Spleen (tissue), 11 donors: Measurements from ENCODE around the gene PVALB. TPM values are rescaled to one million over a fixed set of nuclear protein-coding genes. Genes with fewer than 3 reads are reported as not detected.

Experiments used
- DNase-seq: peaks from one replicate; pipeline ENCODE4 v3.0.0-alpha.2; 2020
- H3K27ac ChIP-seq, 8 donors: fragments of 200-600 bp; sonication (generic) in 7 of 8; 1 replicate in 4 of 8; 2 replicates in 4 of 8; pipeline versions ENCODE4 v1.5.0 to v1.8.0; 2016 to 2021; ENCODE audit warnings: inconsistent platforms in 4 of 8, mild to moderate bottlenecking in 4 of 8, moderate library complexity in 1 of 8
- H3K27me3 ChIP-seq, 7 donors: fragments of 200-600 bp; sonication (generic) in 6 of 7; replicated peaks in 1 of 7; 1 replicate in 4 of 7; 2 replicates in 3 of 7; pipeline versions ENCODE4 v1.5.0 to v1.8.0; 2016 to 2021; ENCODE audit warnings: inconsistent platforms in 3 of 7, mild to moderate bottlenecking in 1 of 7
- H3K36me3 ChIP-seq, 6 donors: fragments of 200-600 bp; sonication (generic) in 5 of 6; 1 replicate in 4 of 6; 2 replicates in 2 of 6; pipeline versions ENCODE4 v1.5.0 to v1.8.0; 2016 to 2021; ENCODE audit warnings: inconsistent platforms in 2 of 6
- H3K4me1 ChIP-seq, 6 donors: fragments of 200-600 bp; sonication (generic) in 5 of 6; 1 replicate in 3 of 6; 2 replicates in 3 of 6; pipeline versions ENCODE4 v1.5.0 to v1.8.0; 2016 to 2021; ENCODE audit warnings: inconsistent platforms in 3 of 6
- H3K4me3 ChIP-seq, 8 donors: fragments of 200-600 bp; sonication (generic) in 7 of 8; 1 replicate in 4 of 8; 2 replicates in 4 of 8; pipeline versions ENCODE4 v1.5.0 to v1.8.0; 2016 to 2021; ENCODE audit warnings: inconsistent platforms in 4 of 8, mild to moderate bottlenecking in 4 of 8, moderate library complexity in 2 of 8
- H3K9me3 ChIP-seq, 8 donors: fragments of 200-600 bp; sonication (generic) in 7 of 8; 1 replicate in 4 of 8; 2 replicates in 4 of 8; pipeline versions ENCODE4 v1.5.0 to v1.8.0; 2016 to 2021; ENCODE audit warnings: inconsistent platforms in 4 of 8
- CTCF ChIP-seq, 11 experiments: fragments of 200-600 bp in 7 of 11; fragments of 450-650 bp in 4 of 11; sonication (generic) in 4 of 11; IDR thresholded peaks in 8 of 11; conservative IDR thresholded peaks in 3 of 11; 1 replicate in 7 of 11; 2 replicates in 4 of 11; pipeline versions ENCODE4 v1.4.0 to v1.8.0; 2016 to 2021; ENCODE audit warnings: antibody characterized with exemption in 11 of 11, inconsistent platforms in 4 of 11, mild to moderate bottlenecking in 1 of 11
- POLR2A ChIP-seq, 3 donors: fragments of 450-650 bp; IDR thresholded peaks; one replicate each; pipeline ENCODE4 v1.5.1; 2017; ENCODE audit warnings: antibody characterized with exemption in 3 of 3, mild to moderate bottlenecking in 1 of 3
- POLR2AphosphoS5 ChIP-seq, 3 donors: sonication (generic); formaldehyde crosslinking; IDR thresholded peaks; one replicate each; pipeline ENCODE4 v1.5.1; 2017; ENCODE audit warnings: antibody characterized with exemption in 3 of 3
- WGBS, 5 donors: extraction: QIAGEN DNeasy Blood & Tissue Kit in 3 of 5; methylation state at CpG; one replicate each; pipeline versions ENCODE4 v1.1.5 to v1.1.7; 2013 to 2018; 5-methylcytosine and 5-hydroxymethylcytosine counted together
- intact Hi-C: fragments of 100-400 bp; cut with DNase I; formaldehyde crosslinking; loops from one replicate; pipeline ENCODE4 v1.15.0; 2023; ENCODE audit warnings: low total_unique reads
- polyA plus RNA-seq, 3 donors: library from polyadenylated mRNA; stranded (reverse); fragments of 200-250 nt; gene quantifications; one replicate each; pipeline ENCODE4 v1.2.1, GENCODE V29; 2013
- total RNA-seq, 7 donors: library from RNA; depleted of rRNA in 3 of 7; stranded (reverse); fragments of >200 nt in 3 of 7; fragmentation: NEBNext Ultra II Directional in 4 of 7; extraction: Animal tissue kit (Norgen Biotek cat#: 25700) in 4 of 7; gene quantifications; one replicate each; pipeline versions ENCODE4 v1.1.0 to v1.2.1, GENCODE V29; 2016 to 2021
- donor health status: healthy with polysubstance abuse.
- donor health status: DM: no; HTN: no; CAD: no; lungs with moderate emphysema.
- donor health status: DM: no; HTN: no; CAD: no.
- donor health status: Bipolar disorder and iron deficiency.
- donor health status: healthy.
- donor health status: DM: no; HTN: no; CAD: no.
- donor health status: DM: yes; HTN: yes; CAD: no.

The PVALB gene
- total and polyA plus RNA-seq, 10 donors, result 0.52 to 3.2 (median 1.00) TPM; not detected in 2

- H3K27me3 ChIP-seq, result no peaks in the 10 kb centered on the region
- peaks cover 0 to 48% (median 16%) of the 10 kb centered on the region in 6 donors for H3K36me3 ChIP-seq
- TF ChIP-seq POLR2A (IDR thresholded peaks at IDR 0.05), result no peak
- H3K9me3 ChIP-seq, result no peaks in the 10 kb centered on the region
- no peak overlapping the region for H3K27ac ChIP-seq
- peaks cover 0 to 27% (median 12%) of the 10 kb centered on the region in 6 donors for H3K4me1 ChIP-seq
- peak; percentile 12 for DNase-seq
- H3K4me3 ChIP-seq, result no peak overlapping the region
- intact Hi-C loops, result loop anchor here (5.0 to 10.0 kb wide), 2 partner anchors 82 to 225 kb away; no protein-coding TSS in a partner anchor
- 60 to 67% (median 65%) methylated on average over 23 of the region's 23 CpGs for WGBS, 5 donors
Observed at GRCh38 chr22:36769541-36770512, 47.0 kb downstream of the PVALB start.

GRCh38 chr22:36768616-36769015 lies 48.2 kb downstream of the PVALB start:
- no peak overlapping the region for H3K4me3 ChIP-seq
- H3K36me3 ChIP-seq, result peaks cover 0 to 58% (median 16%) of the 10 kb centered on the region in 6 donors
- no peak for TF ChIP-seq POLR2A (IDR thresholded peaks at IDR 0.05)
- no peak for TF ChIP-seq POLR2AphosphoS5 (IDR thresholded peaks at IDR 0.05)
- TF ChIP-seq CTCF (IDR thresholded peaks at IDR 0.05 in 8 of 11, conservative IDR thresholded peaks at IDR 0.05 in 3 of 11), result no peak
- H3K27me3 ChIP-seq, result no peaks in the 10 kb centered on the region
- intact Hi-C loops, result loop anchor here (5.0 to 10.0 kb wide), 2 partner anchors 84 to 224 kb away; no protein-coding TSS in a partner anchor
- H3K4me1 ChIP-seq, result peaks cover 0 to 17% (median 5%) of the 10 kb centered on the region in 6 donors
- no peak for DNase-seq
- H3K27ac ChIP-seq, result no peak overlapping the region
- WGBS, 5 donors, result 94 to 97% (median 95%) methylated on average over 13 of the region's 13 CpGs
- no peaks in the 10 kb centered on the region for H3K9me3 ChIP-seq

DNA sequence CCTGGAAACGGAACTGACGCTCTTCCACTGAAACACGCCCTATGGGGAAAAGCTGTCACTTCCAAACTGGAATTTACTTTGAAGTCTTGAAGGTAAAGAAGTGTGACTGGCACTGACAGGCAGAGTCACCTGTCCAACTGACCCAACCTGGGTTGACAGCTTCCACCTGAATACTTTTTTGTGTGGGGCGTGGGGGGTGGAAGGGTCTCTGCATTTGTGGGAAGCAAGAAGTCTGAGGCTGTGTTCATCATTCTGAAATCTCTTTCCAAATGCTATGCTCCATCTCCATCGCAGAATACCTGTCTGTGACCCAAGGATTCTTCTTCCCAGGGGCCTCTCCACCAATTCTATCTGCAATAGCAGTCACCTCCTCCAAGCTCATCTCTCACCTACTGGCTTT lies 48.7 kb downstream of the PVALB start:
- TF ChIP-seq CTCF (IDR thresholded peaks at IDR 0.05 in 8 of 11, conservative IDR thresholded peaks at IDR 0.05 in 3 of 11) (no peak), POLR2A (IDR thresholded peaks at IDR 0.05) (no peak), POLR2AphosphoS5 (IDR thresholded peaks at IDR 0.05) (no peak)
- WGBS, 5 donors, result 84 to 95% (median 93%) methylated on average over 5 of the region's 5 CpGs
- peaks cover 0 to 63% (median 17%) of the 10 kb centered on the region in 6 donors for H3K36me3 ChIP-seq

DNA sequence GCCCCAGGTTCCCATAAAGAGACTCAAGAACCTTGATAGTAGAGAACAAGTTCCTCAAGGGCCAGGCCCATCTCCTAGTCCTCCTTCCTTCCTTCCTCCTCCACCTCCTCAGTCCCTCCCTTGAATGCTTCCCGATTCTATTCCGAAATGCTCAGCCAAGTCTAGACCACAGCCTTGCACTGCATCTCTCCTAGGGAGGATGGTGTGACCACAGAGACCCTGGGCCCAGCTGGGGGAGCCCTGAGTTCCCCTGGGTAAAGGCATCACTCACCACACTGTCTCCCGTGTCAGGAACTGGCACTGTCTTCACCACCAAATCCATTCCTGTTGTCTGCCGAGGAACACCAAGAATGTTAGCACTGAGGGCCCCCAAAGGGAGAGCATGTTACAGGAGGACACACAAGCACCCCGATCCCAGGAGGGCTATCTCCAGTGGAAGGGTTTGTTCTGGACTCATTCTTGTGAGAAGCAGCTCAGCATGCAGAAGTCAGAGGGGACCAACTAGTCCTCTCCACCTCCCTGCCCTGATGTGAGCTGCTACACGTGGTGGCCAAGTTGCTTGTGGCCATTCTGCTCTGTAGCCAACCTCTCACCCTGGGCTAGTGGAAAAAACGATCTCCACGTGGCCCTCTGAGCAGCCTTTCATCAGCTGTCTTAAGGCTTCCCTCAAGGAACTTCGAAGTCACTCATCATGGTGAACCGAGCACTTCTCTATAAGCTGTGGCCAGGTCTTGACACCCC lies 49.6 kb downstream of the PVALB start:
- DNase-seq, result no peak
- no peaks in the 10 kb centered on the region for H3K9me3 ChIP-seq
- peaks cover 0 to 67% (median 20%) of the 10 kb centered on the region in 6 donors for H3K36me3 ChIP-seq
- intact Hi-C loops, result loop anchor here (5.0 to 10.0 kb wide), 2 partner anchors 85 to 222 kb away; no protein-coding TSS in a partner anchor
- 85 to 92% (median 91%) methylated on average over 8 to 10 of the region's 10 CpGs for WGBS, 5 donors
- TF ChIP-seq POLR2AphosphoS5 (IDR thresholded peaks at IDR 0.05), result no peak
- TF ChIP-seq CTCF (IDR thresholded peaks at IDR 0.05 in 8 of 11, conservative IDR thresholded peaks at IDR 0.05 in 3 of 11), result no peak
- TF ChIP-seq POLR2A (IDR thresholded peaks at IDR 0.05), result no peak
- H3K4me1 ChIP-seq, result peaks cover 0 to 17% (median 5%) of the 10 kb centered on the region in 6 donors
- H3K4me3 ChIP-seq, result no peak overlapping the region
- no peaks in the 10 kb centered on the region for H3K27me3 ChIP-seq
- H3K27ac ChIP-seq, result no peak overlapping the region

More for the DNA sequence above, 48.7 kb downstream of the PVALB start:
- DNase-seq, result no peak
- Histone ChIP-seq H3K4me1 (peaks cover 0 to 17% (median 5%) of the 10 kb centered on the region in 6 donors), H3K27me3 (no peaks in the 10 kb centered on the region), H3K4me3 (no peak overlapping the region), H3K9me3 (no peaks in the 10 kb centered on the region), H3K27ac (no peak overlapping the region)
- intact Hi-C loops, result loop anchor here (5.0 to 10.0 kb wide), 2 partner anchors 84 to 223 kb away; no protein-coding TSS in a partner anchor
